GM23338 (cell line): ENCODE results near the gene RLF.

Source experiments
- CREB1 ChIP-seq: fragments of 250-450 bp; sonication (Bioruptor Pico); IDR thresholded peaks from 2 replicates; pipeline ENCODE4 v1.5.0; 2020; ENCODE audit warnings: low read depth, mild to moderate bottlenecking, moderate library complexity
- EZH2 ChIP-seq: fragments of 200-600 bp; sonication (generic); IDR thresholded peaks from one replicate; pipeline ENCODE4 v1.8.0; 2017; ENCODE audit warnings: antibody characterized with exemption, mild to moderate bottlenecking, low read depth; ENCODE audit not compliant: unreplicated experiment
- EZH2phosphoT487 ChIP-seq: fragments of 200-600 bp; sonication (generic); IDR thresholded peaks from one replicate; pipeline ENCODE4 v1.8.1; 2018; ENCODE audit warnings: antibody characterized with exemption; ENCODE audit not compliant: unreplicated experiment
- NANOG ChIP-seq: IDR thresholded peaks from 2 replicates; pipeline ENCODE4 v1.6.1; 2016; ENCODE audit warnings: antibody characterized with exemption, borderline replicate concordance
- POLR2AphosphoS5 ChIP-seq: IDR thresholded peaks from 2 replicates; pipeline ENCODE4 v1.6.1; 2016; ENCODE audit warnings: antibody characterized with exemption, low read depth
- STAT1 ChIP-seq: IDR thresholded peaks from one replicate; pipeline ENCODE4 v1.6.1; 2016; ENCODE audit warnings: antibody characterized with exemption; ENCODE audit not compliant: unreplicated experiment
- ZNF114 ChIP-seq: fragments of 250-450 bp; sonication (Bioruptor Pico); IDR thresholded peaks from 2 replicates; pipeline ENCODE4 v1.5.0; 2020; ENCODE audit warnings: mild to moderate bottlenecking, moderate library complexity
- ZNF331 ChIP-seq: fragments of 250-450 bp; sonication (Bioruptor Pico); IDR thresholded peaks from 2 replicates; pipeline ENCODE4 v1.5.0; 2020; ENCODE audit warnings: low read depth, mild to moderate bottlenecking, moderate library complexity
- TF ChIP-seq, protein P1 (sequence below), 2 experiments: fragments of 200-600 bp in 1 of 2; sonication (generic) in 1 of 2; conservative IDR thresholded peaks; 2 replicates each; pipeline versions ENCODE4 v1.5.1 to v1.6.1; 2016 to 2017; ENCODE audit warnings: antibody characterized with exemption in 2 of 2, low read depth in 2 of 2, mild to moderate bottlenecking in 2 of 2, moderate library complexity in 1 of 2
- TF ChIP-seq, protein P2 (sequence below): IDR thresholded peaks from one replicate; pipeline ENCODE4 v1.6.1; 2018; ENCODE audit warnings: antibody characterized with exemption; ENCODE audit not compliant: unreplicated experiment
- TF ChIP-seq, protein P3 (sequence below): IDR thresholded peaks from 2 replicates; pipeline ENCODE4 v1.6.1; 2016; ENCODE audit warnings: antibody characterized with exemption
- TF ChIP-seq, protein P4 (sequence below): fragments of 250-450 bp; sonication (Bioruptor Pico); IDR thresholded peaks from 2 replicates; pipeline ENCODE4 v1.5.0; 2020; ENCODE audit warnings: mild to moderate bottlenecking, moderate library complexity

DNA sequence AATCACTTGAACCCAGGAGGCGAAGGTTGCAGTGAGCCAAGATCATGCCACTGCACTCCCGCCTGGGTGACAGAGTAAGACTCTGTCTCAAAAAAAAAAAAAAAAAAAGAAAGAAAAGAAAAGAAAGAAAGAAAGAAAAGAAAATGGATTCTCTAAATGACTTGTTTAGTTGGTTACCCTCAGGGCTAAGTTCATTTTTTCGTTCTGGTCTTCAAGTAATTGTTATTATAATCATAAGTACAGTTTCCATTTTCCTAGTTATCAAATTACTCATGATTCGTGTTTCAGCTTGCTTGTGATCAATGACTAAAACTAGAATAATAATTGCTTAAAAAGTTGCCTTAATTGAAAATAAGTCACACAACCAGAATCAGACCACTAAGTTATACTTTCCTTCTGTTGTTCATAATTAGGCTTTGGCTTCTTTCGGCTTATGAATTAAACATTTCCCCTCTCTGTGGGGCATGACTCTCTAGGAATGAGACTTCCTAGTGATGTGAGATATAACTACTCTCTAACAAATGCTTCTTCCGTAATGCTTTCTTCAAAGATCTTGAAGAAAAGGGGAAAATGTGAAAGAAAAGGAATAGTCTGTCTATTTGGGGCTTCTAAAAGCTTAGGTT, 9.6 kb upstream of the RLF start:
- TF ChIP-seq, protein P1, sequence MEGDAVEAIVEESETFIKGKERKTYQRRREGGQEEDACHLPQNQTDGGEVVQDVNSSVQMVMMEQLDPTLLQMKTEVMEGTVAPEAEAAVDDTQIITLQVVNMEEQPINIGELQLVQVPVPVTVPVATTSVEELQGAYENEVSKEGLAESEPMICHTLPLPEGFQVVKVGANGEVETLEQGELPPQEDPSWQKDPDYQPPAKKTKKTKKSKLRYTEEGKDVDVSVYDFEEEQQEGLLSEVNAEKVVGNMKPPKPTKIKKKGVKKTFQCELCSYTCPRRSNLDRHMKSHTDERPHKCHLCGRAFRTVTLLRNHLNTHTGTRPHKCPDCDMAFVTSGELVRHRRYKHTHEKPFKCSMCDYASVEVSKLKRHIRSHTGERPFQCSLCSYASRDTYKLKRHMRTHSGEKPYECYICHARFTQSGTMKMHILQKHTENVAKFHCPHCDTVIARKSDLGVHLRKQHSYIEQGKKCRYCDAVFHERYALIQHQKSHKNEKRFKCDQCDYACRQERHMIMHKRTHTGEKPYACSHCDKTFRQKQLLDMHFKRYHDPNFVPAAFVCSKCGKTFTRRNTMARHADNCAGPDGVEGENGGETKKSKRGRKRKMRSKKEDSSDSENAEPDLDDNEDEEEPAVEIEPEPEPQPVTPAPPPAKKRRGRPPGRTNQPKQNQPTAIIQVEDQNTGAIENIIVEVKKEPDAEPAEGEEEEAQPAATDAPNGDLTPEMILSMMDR (conservative IDR thresholded peaks at IDR 0.05; ENCODE audit: low read depth in 2 of 2): no peak
- TF ChIP-seq EZH2 (no peak), POLR2AphosphoS5 (no peak), ZNF114 (CRISPR knock-in tag) (no peak), CREB1 (CRISPR knock-in tag) (no peak), ZNF331 (no peak), NANOG (no peak), STAT1 (no peak), EZH2phosphoT487 (no peak)
- TF ChIP-seq, protein P2, sequence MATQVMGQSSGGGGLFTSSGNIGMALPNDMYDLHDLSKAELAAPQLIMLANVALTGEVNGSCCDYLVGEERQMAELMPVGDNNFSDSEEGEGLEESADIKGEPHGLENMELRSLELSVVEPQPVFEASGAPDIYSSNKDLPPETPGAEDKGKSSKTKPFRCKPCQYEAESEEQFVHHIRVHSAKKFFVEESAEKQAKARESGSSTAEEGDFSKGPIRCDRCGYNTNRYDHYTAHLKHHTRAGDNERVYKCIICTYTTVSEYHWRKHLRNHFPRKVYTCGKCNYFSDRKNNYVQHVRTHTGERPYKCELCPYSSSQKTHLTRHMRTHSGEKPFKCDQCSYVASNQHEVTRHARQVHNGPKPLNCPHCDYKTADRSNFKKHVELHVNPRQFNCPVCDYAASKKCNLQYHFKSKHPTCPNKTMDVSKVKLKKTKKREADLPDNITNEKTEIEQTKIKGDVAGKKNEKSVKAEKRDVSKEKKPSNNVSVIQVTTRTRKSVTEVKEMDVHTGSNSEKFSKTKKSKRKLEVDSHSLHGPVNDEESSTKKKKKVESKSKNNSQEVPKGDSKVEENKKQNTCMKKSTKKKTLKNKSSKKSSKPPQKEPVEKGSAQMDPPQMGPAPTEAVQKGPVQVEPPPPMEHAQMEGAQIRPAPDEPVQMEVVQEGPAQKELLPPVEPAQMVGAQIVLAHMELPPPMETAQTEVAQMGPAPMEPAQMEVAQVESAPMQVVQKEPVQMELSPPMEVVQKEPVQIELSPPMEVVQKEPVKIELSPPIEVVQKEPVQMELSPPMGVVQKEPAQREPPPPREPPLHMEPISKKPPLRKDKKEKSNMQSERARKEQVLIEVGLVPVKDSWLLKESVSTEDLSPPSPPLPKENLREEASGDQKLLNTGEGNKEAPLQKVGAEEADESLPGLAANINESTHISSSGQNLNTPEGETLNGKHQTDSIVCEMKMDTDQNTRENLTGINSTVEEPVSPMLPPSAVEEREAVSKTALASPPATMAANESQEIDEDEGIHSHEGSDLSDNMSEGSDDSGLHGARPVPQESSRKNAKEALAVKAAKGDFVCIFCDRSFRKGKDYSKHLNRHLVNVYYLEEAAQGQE: no peak
- TF ChIP-seq, protein P3, sequence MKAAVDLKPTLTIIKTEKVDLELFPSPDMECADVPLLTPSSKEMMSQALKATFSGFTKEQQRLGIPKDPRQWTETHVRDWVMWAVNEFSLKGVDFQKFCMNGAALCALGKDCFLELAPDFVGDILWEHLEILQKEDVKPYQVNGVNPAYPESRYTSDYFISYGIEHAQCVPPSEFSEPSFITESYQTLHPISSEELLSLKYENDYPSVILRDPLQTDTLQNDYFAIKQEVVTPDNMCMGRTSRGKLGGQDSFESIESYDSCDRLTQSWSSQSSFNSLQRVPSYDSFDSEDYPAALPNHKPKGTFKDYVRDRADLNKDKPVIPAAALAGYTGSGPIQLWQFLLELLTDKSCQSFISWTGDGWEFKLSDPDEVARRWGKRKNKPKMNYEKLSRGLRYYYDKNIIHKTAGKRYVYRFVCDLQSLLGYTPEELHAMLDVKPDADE: no peak
- TF ChIP-seq, protein P4, sequence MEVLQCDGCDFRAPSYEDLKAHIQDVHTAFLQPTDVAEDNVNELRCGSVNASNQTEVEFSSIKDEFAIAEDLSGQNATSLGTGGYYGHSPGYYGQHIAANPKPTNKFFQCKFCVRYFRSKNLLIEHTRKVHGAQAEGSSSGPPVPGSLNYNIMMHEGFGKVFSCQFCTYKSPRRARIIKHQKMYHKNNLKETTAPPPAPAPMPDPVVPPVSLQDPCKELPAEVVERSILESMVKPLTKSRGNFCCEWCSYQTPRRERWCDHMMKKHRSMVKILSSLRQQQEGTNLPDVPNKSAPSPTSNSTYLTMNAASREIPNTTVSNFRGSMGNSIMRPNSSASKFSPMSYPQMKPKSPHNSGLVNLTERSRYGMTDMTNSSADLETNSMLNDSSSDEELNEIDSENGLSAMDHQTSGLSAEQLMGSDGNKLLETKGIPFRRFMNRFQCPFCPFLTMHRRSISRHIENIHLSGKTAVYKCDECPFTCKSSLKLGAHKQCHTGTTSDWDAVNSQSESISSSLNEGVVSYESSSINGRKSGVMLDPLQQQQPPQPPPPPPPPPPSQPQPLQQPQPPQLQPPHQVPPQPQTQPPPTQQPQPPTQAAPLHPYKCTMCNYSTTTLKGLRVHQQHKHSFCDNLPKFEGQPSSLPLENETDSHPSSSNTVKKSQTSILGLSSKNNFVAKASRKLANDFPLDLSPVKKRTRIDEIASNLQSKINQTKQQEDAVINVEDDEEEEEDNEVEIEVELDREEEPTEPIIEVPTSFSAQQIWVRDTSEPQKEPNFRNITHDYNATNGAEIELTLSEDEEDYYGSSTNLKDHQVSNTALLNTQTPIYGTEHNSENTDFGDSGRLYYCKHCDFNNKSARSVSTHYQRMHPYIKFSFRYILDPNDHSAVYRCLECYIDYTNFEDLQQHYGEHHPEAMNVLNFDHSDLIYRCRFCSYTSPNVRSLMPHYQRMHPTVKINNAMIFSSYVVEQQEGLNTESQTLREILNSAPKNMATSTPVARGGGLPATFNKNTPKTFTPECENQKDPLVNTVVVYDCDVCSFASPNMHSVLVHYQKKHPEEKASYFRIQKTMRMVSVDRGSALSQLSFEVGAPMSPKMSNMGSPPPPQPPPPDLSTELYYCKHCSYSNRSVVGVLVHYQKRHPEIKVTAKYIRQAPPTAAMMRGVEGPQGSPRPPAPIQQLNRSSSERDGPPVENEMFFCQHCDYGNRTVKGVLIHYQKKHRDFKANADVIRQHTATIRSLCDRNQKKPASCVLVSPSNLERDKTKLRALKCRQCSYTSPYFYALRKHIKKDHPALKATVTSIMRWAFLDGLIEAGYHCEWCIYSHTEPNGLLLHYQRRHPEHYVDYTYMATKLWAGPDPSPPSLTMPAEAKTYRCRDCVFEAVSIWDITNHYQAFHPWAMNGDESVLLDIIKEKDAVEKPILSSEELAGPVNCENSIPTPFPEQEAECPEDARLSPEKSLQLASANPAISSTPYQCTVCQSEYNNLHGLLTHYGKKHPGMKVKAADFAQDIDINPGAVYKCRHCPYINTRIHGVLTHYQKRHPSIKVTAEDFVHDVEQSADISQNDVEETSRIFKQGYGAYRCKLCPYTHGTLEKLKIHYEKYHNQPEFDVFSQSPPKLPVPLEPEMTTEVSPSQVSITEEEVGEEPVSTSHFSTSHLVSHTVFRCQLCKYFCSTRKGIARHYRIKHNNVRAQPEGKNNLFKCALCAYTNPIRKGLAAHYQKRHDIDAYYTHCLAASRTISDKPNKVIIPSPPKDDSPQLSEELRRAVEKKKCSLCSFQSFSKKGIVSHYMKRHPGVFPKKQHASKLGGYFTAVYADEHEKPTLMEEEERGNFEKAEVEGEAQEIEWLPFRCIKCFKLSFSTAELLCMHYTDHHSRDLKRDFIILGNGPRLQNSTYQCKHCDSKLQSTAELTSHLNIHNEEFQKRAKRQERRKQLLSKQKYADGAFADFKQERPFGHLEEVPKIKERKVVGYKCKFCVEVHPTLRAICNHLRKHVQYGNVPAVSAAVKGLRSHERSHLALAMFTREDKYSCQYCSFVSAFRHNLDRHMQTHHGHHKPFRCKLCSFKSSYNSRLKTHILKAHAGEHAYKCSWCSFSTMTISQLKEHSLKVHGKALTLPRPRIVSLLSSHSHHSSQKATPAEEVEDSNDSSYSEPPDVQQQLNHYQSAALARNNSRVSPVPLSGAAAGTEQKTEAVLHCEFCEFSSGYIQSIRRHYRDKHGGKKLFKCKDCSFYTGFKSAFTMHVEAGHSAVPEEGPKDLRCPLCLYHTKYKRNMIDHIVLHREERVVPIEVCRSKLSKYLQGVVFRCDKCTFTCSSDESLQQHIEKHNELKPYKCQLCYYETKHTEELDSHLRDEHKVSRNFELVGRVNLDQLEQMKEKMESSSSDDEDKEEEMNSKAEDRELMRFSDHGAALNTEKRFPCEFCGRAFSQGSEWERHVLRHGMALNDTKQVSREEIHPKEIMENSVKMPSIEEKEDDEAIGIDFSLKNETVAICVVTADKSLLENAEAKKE (CRISPR knock-in tag): no peak
